GM19397 (cell line): ENCODE results near the gene GPATCH3.
A peak's percentile ranks its signal among the peaks of the same experiment; 100 is the strongest.
"Not testable (repeated sequence)": the region's sequence is repeated elsewhere in the genome, so short reads cannot be mapped to it uniquely, and the experiment has no call there.

Experiments used
- ATAC-seq: cut with Tn5 transposase; IDR thresholded peaks from one replicate; pipeline ENCODE4 v1.9.1; 2021; ENCODE audit warnings: mild to moderate bottlenecking, moderate library complexity; ENCODE audit not compliant: unreplicated experiment

GPATCH3 gene

DNA sequence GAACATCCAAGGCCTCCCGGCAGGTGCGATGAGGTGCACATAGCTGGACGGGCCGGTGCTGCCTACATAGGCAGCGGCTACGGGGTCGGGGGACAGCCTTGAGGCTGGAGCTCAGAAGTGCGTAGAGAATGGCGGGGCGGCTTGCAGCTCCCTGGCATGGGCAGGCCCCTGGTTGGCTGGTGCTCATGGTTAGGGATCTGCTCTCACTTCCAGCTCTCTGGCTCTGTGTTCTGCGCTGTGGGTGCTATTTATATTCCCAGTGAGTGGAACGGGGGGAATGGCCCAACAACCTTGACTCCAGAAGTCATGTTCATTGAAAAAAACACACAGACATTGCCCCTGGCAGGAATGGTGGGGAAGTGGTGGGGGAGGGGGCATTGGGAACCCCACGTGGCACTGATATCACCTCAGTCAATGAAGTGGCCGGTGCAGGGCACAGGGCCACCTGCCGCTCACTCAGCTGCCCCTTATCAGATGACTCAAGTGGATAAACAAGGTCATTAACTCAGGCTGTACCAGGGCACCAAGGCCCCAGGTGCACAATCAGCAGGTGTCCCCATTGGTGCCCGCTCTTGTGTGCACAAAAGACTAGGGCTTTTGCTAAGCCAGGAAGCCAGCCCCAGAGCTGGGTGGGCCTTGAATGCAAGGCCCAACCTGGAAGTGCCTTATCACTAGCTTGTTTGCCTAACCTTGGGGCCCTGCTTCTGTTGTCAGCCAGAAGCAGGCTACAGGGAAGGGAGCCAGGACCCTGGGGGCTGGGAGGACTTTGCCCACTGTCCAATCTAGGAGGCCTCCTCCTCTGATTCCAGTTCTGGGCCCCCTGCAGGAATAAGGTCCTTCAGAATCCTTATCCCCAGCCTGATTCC is 13.7 kb upstream of the GPATCH3 start, which contains the start of gene NR0B2:
Gene NR0B2 (minus strand): TSS at position 222 of the 866 bp plus-strand sequence. CDS start 35 bp downstream, at position 187.
- no peak for ATAC-seq

GRCh38 chr1:26913389-26913753 is 13.1 kb upstream of the GPATCH3 start:
- ATAC-seq: no peak

GRCh38 chr1:26912147-26912490 is 11.9 kb upstream of the GPATCH3 start:
- ATAC-seq: no peak

DNA sequence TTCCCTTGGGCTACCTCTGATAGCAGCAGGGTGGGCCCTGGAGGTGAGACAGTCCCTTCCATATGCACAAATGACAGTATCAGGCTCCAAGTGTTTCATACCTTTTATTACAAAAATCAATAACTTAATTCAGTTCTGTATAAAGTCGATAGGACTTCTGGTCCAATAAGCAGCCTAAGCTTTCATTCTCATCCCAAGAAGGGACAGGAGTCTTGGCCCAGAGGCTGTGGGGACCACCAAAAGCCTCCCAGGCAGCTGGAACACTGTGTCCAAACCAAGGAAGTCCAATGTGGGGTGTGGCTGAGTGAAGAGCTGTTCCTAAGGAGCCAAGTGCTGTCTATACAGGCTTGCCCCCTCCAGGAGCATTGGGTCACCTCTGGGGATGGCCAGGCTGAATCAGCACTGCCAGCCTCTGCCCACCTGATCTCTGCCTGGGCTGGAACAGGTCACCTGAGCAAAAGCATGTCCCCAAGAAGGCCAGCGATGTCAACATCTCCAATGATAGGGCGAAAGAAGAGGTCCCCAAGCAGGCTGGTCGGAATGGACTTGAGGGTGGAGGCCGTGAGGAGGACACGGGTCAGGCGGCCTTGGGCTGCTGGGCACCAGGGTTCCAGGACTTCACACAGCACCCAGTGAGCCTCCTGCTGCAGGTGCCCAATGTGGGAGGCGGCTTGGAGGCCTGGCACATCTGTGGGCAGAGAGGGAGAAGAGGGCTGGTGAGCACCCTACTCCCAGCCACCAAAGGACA is 11.3 kb upstream of the GPATCH3 start:
- no peak for ATAC-seq

GRCh38 chr1:26910343-26911160 is 10.3 kb upstream of the GPATCH3 start:
- no peak for ATAC-seq

DNA sequence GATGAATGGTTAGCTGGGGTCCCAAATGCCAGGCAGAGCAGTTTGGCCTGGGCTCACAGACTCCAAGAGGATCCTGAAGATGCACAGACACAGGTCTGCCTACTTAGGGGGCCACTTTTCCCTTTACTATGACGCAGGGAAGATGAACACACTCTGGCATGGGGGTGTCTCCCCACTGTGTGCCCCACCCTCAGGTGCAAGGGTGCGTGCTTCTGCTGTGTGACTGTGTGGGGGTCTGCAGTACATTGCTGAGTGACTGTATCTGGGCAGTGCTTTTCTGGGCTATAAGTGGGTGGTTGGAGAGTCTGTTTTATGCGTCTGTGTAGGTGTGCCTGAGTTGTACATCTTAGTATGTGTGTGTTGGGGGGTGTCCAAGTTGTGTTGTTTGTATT is 9.7 kb upstream of the GPATCH3 start:
- no peak for ATAC-seq

GRCh38 chr1:26907071-26907917 is 7.0 kb upstream of the GPATCH3 start:
- no peak for ATAC-seq

GRCh38 chr1:26900815-26901511 is 696 bp upstream of the GPATCH3 start:
- ATAC-seq: no peak

DNA sequence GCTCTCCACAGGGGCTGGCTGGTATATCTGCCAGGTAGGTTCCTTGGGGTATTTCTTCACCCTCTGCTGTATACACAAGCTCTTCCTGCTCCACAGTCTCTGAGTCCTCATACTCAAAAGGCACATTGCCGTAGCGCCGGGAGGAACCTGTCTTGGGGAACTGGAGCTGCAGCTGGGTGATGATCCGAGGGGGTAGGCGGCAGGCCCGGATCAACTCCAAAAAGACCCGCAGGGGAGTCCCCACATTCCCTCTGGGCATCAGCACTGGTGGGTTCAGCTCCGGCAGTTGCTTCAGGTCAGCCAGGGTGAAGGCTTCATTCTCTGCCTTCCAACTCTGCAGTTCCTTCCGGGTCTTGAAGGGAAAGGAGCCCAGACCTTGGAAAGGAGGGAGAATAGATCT is 2.9 kb downstream of the GPATCH3 start:
- ATAC-seq: no peak

DNA sequence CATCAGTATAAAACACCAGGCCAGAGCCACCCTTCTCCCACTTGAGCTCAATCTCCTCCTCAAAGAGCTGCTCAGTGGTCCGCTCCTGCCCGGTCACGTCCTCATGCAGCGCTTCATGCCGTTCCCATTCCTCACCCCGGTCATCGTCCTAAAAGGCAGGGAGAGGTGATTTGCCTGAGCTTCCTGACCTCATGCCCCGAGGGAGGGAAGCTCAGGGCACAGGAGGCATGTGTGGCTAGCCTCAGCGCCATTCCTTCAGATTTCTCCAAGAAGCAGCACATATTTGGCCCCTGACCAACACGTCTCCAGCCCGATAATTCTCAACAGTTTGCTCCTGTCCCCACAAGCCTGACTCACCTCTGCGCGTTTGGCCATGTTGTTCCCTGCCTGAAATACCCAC is 6.0 kb downstream of the GPATCH3 start:
- no peak for ATAC-seq

- ATAC-seq: peak; percentile 27
These were observed 9.8 kb downstream of the GPATCH3 start for GRCh38 chr1:26890467-26890796.

DNA sequence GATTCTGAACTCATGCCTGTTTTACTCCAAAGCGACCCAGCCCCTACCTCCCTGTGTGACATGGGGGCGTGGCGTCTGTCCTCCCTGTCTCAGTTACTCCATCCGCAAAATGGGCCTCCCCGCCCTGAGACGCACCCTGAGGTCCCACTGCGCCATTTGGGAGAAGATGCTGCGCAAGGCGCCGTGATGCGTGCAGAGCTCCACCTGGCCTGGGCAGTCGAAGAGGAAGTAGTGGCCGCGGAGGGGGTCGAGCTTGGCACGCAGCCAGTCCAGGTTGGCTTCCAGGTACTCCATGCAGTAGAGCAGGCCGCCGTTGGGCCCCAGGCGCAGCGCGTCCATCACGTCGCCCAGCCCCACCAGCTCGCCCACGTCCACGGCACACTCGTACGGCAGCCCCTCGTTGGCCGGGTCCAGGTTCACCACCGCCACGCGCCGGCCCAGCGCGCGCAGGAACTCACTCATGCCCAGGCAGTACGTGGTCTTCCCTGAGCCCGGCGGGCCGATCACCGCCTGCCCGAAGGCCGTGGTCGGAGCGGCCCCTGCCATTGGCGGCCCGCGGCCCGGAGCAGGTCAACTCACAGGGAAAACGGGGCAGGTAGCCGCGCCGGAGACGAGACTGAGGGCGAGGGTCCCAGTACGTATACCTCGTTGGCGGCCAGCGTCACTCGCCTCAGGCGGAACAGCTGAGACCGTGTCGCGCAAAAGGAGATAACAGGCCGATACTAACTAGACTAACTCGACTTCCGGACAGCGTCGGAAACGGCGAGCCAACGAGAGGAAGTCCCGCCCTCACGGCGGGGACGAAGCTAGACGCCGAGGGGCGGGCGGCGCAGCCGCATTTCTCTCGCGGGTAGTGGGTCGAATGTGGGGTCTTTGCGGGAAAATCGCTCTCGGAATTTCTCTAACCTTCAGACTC is 10.5 kb downstream of the GPATCH3 start, which contains the start of gene GPN2:
Gene GPN2 (minus strand): TSS at position 733 of the 916 bp plus-strand sequence. CDS start 187 bp downstream, at position 546.
- ATAC-seq: peak; percentile 82

GRCh38 chr1:26888231-26888630 is 12.0 kb downstream of the GPATCH3 start:
- ATAC-seq: no peak

GRCh38 chr1:26887125-26887524 is 13.1 kb downstream of the GPATCH3 start:
- ATAC-seq: no peak

DNA sequence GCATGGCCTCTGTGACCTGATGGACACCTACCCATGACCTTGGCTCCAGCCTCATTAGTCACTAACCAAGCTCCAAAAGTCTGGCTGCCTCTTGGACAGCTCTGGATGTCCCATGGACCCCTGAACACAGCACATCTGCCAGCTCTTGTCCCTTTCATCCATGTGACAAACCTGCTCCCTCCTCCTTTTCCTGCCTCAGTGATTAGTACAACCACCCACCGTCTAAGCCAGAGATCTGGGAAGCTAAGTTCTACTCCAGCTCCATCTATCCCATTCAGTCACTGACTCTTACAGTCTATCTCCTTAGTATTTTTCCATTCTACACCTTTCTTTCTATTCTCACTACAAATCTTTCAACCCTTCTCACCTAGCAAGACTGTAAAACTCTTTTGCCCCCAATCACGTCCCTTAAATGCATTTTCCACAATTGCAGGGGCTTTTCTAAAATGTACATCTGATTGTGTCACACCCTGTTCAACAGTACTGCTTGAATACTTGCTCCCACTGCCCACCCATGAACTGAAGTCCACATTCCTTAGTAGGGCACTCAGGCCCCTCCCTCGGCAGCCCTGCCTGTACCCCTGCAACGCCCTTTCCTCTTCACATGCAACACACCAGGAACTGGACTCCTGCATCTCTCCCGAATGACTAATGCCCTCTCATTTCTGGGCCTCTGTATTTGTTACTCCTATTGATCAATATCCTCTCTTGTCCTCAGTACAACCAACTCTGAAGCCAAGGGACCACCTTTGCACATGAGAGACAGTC is 17.4 kb downstream of the GPATCH3 start:
- ATAC-seq: no peak

DNA sequence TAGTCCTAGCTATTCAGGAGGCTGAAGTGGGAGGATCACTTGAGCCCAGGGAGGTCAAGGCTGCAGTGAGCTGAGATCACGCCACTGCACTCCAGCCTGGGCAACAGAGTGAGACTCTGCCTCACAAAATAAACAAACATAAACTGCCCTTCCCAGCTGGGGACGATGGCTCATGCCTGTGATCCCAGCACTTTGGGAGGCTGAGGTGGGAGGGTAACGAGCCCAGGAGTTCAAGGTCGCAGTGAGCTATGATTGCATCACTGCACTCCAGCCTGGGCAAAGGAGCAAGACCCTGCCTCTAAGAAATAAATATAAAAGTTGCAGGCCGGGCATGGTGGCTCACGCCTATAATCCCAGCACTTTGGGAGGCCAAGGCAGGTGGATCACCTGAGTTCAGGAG is 18.7 kb downstream of the GPATCH3 start:
- ATAC-seq: not testable (repeated sequence)

DNA sequence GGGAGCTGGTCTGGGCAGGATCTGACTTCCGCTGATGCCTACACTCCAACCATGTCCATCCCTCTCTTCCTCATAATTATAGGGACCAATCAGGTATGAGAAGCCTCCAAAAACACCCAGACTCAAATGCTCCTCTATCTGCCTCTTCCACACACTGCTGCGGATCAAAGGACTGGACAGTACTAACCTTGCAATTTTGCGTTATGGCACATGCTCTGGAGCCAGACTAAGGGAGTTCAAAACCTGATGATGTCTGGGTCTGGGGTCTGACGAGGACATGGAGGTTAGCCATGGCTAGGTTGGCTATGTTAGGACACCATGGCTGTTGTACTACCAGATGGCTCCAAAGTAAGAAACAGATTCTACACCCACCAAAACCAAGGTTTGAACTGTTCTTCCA is 20.5 kb downstream of the GPATCH3 start:
- no peak for ATAC-seq

GRCh38 chr1:26877326-26877725 is 22.9 kb downstream of the GPATCH3 start:
- ATAC-seq: no peak
